Suprapubic skin (tissue), 3 donors: ENCODE data around the gene CD14.

ENCODE experiments used
- CTCF ChIP-seq, 2 donors: fragments of 200-600 bp in 1 of 2; fragments of 450-650 bp in 1 of 2; sonication (generic) in 1 of 2; IDR thresholded peaks; one replicate each; pipeline ENCODE4 v1.5.1; 2016 to 2019; ENCODE audit warnings: antibody characterized with exemption in 2 of 2, mild to moderate bottlenecking in 1 of 2, moderate library complexity in 1 of 2
- EP300 ChIP-seq: sonication (generic); formaldehyde crosslinking; IDR thresholded peaks from one replicate; pipeline ENCODE4 v1.6.1; 2017; ENCODE audit warnings: antibody characterized with exemption

GRCh38 chr5:140664030-140664358 lies 31.0 kb upstream of the CD14 start:
- TF ChIP-seq CTCF (IDR thresholded peaks at IDR 0.05) (no peak), EP300 (no peak)
